ENCODE results near the gene REL.

The REL gene

GRCh38 chr2:60973705-60974104 is 92.3 kb downstream of the REL start:
- TF ChIP-seq EGR1 (IDR thresholded peaks at IDR 0.05) (no peak), TEAD4 (IDR thresholded peaks at IDR 0.05) (no peak), YY1 (IDR thresholded peaks at IDR 0.05; ENCODE audit: low read depth) (no peak), MAX (IDR thresholded peaks at IDR 0.05) (no peak), ZBTB7A (IDR thresholded peaks at IDR 0.05; ENCODE audit: low read depth) (no peak)

- TF ChIP-seq TEAD4 (IDR thresholded peaks at IDR 0.05) (no peak), EP300 (IDR thresholded peaks at IDR 0.05; ENCODE audit: borderline replicate concordance) (no peak), FOXM1 (IDR thresholded peaks at IDR 0.05; ENCODE audit: borderline replicate concordance, low read depth) (no peak), ZBTB7A (IDR thresholded peaks at IDR 0.05; ENCODE audit: low read depth) (no peak), TCF12 (IDR thresholded peaks at IDR 0.05; ENCODE audit: low read depth) (no peak)
Measured at GRCh38 chr2:60974652-60975051, 93.3 kb downstream of the REL start.
